ENCODE measurements around the gene CTSA. TPM values are rescaled to one million over a fixed set of nuclear protein-coding genes. Genes with fewer than 3 reads are reported as not detected.

CTSA gene
- total and polyA plus RNA-seq, 9 of the 15 experiments (the other 6 are each of a cell fraction or from before 2014, with no cell fraction given) = 8.8 to 61.7 (median 28.3) TPM

GRCh38 chr20:45857882-45858216 lies 33.3 kb upstream of the CTSA start (continued):
- TF ChIP-seq TEAD2 (tag; IDR thresholded peaks at IDR 0.05) (no peak), SAFB (IDR thresholded peaks at IDR 0.05; ENCODE audit: borderline replicate concordance, low read depth, low read length) (no peak)

GRCh38 chr20:45859916-45860315 lies 31.2 kb upstream of the CTSA start:
- ATAC-seq (no peak), DNase-seq (ENCODE audit: extremely low read depth in 1 of 4, low spot score in 3 of 4) (no peak), FAIRE-seq (no peak)
- BruUV-seq (replicated peaks) = no TSS peak
- no peaks in the 10 kb centered on the region for H4K20me1 ChIP-seq (replicated peaks; ENCODE audit: control insufficient read depth, insufficient read depth, low read length)
- H3K4me2 ChIP-seq (ENCODE audit: insufficient read depth, low read length) = no peak overlapping the region
- no peak overlapping the region for H3K27ac ChIP-seq (ENCODE audit: extremely low read depth, low read depth, low read length)
- no peak overlapping the region for H3K4me3 ChIP-seq
- in situ Hi-C loops (cut with MboI) (no loop called here), intact Hi-C loops (cut with micrococcal nuclease) (no loop called here)
- H3K79me2 ChIP-seq (ENCODE audit: control insufficient read depth, insufficient read depth, low read length) = peaks cover 24% of the 10 kb centered on the region
- H3K9me1 ChIP-seq (ENCODE audit: control insufficient read depth, insufficient read depth, low read length) = no peaks in the 10 kb centered on the region
- ChIA-PET CTCF (ENCODE audit: low intra/inter-chr PET ratio) (no interaction called here), POLR2A (no interaction called here)
- no peak overlapping the region for H3K9ac ChIP-seq (ENCODE audit: insufficient read depth in 1 of 2, low read depth in 2 of 2, low read length in 2 of 2)
- no peak overlapping the region for H2AFZ ChIP-seq (ENCODE audit: low read depth, low read length)
- no peaks in the 10 kb centered on the region for H3K9me3 ChIP-seq (replicated peaks; ENCODE audit: control insufficient read depth, insufficient read depth, low read depth, low read length)
- H3K4me1 ChIP-seq (replicated peaks in 1 of 2; ENCODE audit: control insufficient read depth in 2 of 2, insufficient read depth in 2 of 2, low read length in 2 of 2) = peaks cover 20 to 28% of the 10 kb centered on the region in 2 experiments
- peaks cover under 1% of the 10 kb centered on the region; the same call in 1 of the 3 replicates for H3K36me3 ChIP-seq (ENCODE audit: control insufficient read depth, insufficient read depth, low read length)
- WGBS (ENCODE audit: insufficient coverage, low coverage, missing lambda C conversion rate) = 96% methylated on average over 5 of the region's 5 CpGs
- H3K27me3 ChIP-seq (ENCODE audit: control insufficient read depth in 2 of 2, insufficient read depth in 2 of 2, low read length in 2 of 2) = no peaks in the 10 kb centered on the region
- TF ChIP-seq ZKSCAN1 (IDR thresholded peaks at IDR 0.05; ENCODE audit: low read depth, low read length) (no peak), PHF8 (IDR thresholded peaks at IDR 0.05; ENCODE audit: borderline replicate concordance, low read length) (no peak), HMBOX1 (IDR thresholded peaks at IDR 0.05) (no peak), SMAD1 (IDR thresholded peaks at IDR 0.05; ENCODE audit: low read depth, low read length, partially characterized antibody) (no peak), FOXJ3 (CRISPR knock-in tag; IDR thresholded peaks at IDR 0.05) (no peak), NFRKB (IDR thresholded peaks at IDR 0.05; ENCODE audit: low read depth) (no peak), BHLHE40 (IDR thresholded peaks at IDR 0.05; ENCODE audit: low read length) (no peak), ZBTB12 (CRISPR knock-in tag; IDR thresholded peaks at IDR 0.05) (no peak), GTF2A2 (tag; IDR thresholded peaks at IDR 0.05) (no peak), STAT6 (CRISPR knock-in tag; IDR thresholded peaks at IDR 0.05) (no peak), SUPT5H (IDR thresholded peaks at IDR 0.05) (no peak), ZNF133 (CRISPR knock-in tag; IDR thresholded peaks at IDR 0.05) (no peak), RNF219 (CRISPR knock-in tag; IDR thresholded peaks at IDR 0.05) (no peak)

All from K562 (cell line).